NCI-H187 treated with DMSO at 0.1 percent for 48 hours (cell line): ENCODE measurements around the gene SLC12A6.
"Not testable (repeated sequence)": the region's sequence is repeated elsewhere in the genome, so short reads cannot be mapped to it uniquely, and the experiment has no call there.

Experiments
- DNase-seq: peaks from one replicate; lab custom pipeline; 2025; lab: John Stamatoyannopoulos, UW

The SLC12A6 gene

DNA sequence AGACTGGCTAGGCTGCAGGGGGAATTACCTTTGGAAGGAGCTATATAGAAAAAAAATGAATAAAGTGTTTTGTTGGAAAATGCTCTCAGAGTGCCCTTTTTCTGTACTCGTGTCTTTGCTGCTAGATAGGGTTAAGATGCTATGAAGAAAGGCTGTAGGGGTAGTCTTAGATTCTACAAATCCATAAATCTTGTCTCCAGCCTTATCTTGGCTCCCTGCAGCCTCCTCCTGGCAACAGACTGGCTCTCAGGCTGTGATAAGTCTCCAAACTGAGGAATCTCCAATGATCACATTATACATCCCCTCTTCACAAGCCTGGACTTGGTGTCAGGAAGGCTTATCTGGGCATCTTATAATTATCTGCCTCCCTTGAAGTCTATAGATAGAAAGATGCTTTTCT lies 20.1 kb upstream of the SLC12A6 start:
- DNase-seq, result no peak

DNA sequence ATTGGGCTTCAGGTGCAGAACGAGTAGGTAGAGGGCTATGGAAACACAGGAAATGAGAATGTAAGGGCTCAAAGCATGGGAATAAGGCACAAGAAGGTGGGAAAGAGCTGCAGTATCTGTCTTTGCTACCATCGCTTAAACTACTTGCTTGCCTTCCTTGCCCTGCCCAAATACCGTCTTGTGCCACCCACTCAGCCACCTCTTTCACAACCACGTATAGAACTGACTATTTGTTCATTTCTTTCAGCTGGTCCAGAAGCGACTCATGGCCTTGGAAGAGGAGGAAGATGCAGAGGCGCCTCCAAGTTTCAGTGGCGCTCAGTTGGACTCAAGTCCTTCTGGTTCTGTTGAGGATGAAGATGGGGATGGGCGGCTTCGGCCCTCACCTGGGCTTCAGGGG lies 17.7 kb upstream of the SLC12A6 start:
- DNase-seq, result no peak

DNA sequence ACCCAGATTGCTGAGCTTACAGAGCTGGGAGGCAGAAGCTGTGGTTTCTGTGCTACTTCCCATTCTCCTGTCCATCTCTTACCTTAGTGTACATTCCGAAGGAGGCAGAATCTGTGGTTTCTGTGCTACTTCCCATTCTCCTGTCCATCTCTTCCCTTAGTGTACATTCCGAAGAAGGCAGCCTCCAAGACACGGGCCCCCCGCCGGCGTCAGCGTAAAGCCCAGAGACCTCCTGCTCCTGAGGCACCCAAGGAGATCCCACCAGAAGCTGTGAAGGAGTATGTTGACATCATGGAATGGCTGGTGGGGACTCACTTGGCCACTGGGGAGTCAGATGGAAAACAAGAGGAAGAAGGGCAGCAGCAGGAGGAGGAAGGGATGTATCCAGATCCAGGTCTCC lies 16.7 kb upstream of the SLC12A6 start:
- no peak for DNase-seq

DNA sequence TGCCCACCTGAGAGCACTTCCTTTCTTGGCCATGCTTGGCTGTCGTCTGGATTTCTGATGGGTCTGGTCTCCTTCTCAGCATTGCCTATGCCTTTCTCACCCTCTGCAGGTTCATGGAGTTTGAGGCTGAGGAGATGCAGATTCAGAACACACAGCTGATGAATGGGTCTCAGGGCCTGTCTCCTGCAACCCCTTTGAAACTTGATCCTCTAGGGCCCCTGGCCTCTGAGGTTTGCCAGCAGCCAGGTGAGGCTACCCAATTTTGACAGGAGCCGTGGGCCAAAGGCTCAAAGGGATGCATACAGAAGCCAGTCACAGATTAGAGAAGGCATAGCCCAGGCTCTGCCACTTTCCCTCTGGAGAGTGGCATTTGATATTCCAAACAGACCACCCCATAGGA lies 16.0 kb upstream of the SLC12A6 start:
- no peak for DNase-seq

DNA sequence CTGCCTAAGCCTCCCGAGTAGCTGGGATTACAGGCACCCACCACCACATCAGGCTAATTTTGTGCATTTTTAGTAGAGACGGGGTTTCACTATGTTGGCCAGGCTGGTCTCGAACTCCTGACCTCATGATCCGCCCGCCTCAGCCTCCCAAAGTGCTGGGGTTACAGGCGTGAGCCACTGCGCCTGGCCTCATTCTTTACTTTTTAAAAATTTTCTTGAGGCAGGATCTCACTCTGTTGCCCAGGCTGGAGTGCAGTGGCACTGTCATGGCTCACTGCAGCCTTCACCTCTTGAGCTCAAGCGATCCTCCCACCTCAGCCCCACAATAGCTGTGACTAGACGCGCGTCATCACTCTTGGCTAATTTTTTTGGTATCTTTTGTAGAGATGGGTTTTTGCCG lies 15.4 kb upstream of the SLC12A6 start:
- DNase-seq, result not testable (repeated sequence)

DNA sequence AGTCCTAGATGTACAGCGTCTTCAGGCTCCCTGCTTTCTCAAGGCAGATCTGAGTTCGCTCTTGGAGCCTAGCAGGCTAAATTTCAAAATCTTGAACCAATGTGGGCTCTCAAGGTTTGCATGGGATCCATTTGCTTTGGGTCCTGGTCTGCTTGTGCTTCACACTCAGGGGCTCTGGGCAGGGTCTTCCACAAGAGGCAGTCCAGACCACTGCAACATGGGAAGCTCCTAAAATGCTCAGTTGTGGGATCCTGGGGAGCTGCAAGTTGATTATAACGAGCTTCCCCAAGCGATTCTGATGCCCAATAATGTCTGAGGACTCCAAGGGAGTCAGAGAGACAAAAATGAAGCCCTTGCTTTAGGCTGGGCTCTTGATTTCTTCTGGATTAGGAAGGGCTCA lies 12.2 kb upstream of the SLC12A6 start:
- no peak for DNase-seq

DNA sequence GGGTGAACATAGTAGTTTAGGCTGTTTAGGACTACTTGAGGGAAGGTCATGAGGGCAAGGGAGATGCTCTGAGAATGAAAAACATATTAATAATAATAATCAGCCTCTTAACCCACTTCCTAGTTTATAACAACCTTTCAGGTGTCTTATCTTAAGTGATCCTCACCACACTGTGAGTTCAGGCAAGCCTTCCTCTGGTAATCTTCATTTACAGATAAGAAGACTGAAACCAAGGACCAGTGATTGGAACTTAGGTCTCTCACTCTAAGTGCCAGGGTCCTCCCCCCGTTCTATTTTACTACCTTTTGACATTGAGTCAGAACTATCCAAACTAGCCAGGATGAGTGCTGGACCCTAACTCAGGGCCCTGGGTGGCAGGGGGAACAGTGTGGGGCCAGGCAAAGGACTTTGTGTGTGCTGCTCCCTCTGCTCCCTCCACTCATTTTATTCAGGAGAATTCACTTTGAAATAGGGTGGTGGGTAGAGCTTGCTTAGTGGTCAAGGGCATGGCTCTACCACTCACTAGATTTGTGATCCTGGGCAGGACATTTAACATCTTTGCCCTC lies 11.2 kb upstream of the SLC12A6 start:
- DNase-seq, result no peak

DNA sequence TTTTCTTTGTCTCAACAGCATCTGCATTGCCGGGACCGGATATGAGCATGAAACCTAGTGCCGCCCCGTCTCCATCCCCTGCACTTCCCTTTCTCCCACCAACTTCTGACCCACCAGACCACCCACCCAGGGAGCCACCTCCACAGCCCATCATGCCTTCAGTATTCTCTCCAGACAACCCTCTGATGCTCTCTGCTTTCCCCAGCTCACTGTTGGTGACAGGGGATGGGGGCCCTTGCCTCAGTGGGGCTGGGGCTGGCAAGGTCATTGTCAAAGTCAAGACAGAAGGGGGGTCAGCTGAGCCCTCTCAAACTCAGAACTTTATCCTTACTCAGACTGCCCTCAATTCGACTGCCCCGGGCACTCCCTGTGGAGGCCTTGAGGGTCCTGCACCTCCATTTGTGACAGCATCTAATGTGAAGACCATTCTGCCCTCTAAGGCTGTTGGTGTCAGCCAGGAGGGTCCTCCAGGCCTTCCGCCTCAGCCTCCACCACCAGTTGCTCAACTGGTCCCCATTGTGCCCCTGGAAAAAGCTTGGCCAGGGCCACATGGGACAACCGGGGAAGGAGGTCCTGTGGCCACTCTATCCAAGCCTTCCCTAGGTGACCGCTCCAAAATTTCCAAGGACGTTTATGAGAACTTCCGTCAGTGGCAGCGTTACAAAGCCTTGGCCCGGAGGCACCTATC lies 10.5 kb upstream of the SLC12A6 start:
- no peak for DNase-seq

DNA sequence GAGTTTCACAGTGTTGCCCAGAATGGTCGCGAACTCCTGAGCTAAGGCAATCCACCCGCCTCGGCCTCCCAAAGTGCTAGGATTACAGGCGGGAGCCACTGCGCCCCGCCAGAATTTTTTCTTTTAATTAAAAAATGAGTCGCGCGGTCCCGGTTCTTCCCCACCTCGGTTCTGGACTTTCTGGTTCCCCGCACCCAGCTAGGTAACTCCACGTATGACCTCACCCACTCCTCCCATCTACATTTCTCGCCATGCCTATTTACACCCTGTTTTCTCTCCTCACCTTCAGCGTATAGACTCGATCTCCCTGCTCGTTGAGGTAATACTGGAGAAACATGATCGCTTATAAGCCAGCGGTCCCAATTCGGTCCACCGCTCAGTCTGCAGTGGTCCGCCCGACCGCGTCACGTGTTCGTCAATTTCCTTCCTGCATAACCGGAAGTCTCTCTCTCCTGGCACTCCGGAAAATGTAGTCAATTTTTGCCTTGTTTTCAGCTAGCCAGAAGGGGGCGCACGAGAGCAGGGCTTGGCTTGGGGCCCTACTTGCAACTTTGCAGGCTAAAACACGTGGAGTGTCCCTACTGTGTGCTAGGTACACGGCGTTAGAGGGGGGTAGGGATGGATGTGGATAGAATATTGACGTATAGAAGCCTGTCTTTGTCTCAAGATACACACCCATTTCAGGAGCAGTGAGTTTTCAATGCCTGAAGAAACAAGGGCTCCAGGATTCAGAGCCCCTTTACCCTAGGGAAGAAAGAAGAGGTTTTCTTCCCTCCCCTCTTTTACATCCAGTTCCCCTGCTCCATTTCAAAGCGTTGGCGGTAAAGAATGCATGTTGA lies 5.4 kb upstream of the SLC12A6 start, which contains the start of the genes NOP10 and NUTM1:
NOP10 (minus strand) TSS at position 400 of the 839 bp plus-strand sequence; CDS start at position 337, 63 bp downstream.
NUTM1 (plus strand) TSS at position 579 of the 839 bp plus-strand sequence. CDS start 382 bp downstream, outside the sequence.
- DNase-seq, result peak; percentile 25

DNA sequence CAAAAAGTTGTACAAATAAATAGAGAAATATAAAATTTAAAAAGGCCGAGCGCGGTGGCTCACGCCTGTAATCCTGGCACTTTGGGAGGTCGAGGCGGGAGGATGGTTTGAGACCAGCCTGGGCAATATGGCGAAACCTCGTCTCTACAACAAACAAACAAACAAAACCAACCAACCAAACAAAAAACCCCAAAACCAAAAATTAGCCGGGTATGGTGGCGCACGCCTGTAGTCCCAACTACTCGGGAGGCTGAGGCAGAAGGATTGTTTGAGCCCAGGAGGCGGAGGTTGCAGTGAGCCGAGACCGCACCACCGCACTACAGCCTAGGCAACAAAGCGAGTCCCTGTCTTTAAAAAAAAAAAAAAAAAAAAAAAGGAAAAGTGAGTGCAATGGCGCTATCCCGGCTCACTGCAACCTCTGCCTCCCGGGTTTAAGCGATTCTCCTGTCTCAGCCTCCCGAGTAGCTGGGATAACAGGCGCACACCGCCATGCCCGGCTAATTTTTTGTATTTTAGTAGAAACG lies 4.7 kb upstream of the SLC12A6 start:
- not testable (repeated sequence) for DNase-seq

DNA sequence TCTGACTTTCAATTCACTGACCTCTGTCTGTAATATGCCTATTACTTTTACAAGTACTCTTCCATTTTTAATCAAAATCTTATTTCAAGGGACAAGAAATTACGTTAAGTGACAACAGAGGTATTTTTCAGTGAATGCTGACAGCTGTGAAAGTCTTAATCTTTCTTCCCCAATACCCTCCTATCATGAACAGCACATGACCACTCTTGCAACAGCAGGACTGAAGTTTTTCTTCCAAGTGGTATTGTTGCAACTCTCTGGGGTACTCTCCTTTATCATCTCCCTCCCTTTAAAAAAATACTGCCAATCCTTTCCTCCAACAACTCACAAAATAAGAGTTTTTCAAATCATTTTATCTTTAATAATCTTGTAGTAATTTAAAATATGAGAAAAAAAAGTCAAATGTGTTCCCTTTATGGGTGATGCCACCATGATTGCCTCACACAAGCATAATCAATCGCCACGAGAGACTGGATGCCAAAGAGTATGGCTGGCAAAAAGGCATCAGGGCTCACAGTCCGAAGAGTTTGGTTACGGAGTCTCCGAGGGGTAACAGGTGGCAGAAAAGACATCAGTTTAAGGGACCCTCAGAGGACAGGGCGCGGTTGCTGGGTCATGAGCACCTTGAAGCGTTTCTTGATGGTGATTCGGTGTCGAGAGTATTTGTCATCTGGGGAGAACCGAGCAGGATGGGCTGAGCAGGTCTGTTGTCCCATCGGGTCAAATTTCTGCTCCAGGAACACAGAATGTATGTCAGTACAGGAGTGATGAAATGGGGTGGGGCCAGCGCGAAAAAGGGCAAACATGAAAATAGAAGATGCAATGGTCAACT lies 4.0 kb upstream of the SLC12A6 start:
- DNase-seq, result no peak

DNA sequence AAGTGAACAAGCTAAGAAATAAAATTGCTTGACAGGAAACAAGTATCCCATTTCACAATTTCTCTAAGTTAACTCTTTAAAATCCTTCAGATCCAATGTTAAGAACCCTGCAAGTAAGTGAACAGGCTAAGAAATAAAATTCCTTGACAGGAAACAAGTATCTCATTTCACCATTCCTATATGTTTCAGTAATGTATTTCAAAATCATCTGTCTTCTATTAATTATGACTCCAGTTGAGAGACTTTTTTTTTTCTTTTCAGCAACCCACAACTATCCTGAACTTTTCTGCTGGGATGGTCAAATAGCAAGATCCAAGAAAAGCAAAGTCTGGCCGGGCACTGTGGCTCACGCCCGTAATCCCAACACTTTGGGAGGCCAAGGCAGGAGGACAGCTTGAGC lies 2.4 kb upstream of the SLC12A6 start:
- DNase-seq, result no peak

DNA sequence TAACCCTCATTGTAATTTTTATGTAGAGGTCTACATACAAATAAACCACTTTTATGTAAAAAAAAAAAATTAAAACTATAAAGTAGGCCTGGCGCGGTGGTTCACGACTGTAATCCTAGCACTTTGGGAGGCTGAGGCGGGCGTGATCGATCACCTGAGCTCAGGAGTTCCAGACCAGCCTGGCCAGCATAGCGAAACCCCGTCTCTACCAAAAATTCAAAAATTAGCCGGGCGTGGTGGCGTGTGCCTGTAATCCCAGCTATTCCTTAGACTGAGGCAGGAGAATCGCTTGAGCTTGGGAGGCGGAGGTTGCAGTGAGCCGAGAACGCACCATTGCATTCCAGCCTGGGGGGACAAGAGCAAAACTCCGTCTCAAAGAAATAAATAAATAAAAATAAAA lies 766 bp upstream of the SLC12A6 start:
- DNase-seq, result no peak

DNA sequence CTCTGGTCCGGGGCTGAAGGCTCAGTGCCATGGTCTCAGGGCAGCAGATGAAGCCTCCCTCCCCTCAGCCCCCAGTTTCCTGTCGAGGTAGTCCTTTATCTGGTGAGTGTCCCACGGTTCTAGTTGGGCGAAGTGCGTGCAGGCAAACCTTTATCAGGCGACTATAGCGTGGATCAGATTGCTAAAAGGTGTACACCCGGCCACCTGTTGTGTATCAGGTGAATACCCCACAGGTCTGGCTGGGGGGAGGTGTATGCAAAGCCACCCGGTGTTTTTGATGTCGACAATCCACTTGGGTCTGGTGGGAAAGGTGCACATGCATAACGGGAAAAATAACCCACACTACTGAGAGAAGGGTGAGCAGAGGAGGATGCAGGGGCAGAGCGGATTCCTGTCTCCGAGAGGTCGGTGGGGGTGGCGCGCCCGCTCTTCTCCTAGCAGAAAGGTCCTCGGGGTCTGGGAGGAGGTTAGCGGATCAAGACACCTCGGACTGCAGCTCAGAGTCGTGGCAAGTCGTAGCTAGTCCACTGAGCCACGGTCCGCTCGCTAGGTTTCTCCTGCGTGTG lies 507 bp downstream of the SLC12A6 start:
- no peak for DNase-seq

DNA sequence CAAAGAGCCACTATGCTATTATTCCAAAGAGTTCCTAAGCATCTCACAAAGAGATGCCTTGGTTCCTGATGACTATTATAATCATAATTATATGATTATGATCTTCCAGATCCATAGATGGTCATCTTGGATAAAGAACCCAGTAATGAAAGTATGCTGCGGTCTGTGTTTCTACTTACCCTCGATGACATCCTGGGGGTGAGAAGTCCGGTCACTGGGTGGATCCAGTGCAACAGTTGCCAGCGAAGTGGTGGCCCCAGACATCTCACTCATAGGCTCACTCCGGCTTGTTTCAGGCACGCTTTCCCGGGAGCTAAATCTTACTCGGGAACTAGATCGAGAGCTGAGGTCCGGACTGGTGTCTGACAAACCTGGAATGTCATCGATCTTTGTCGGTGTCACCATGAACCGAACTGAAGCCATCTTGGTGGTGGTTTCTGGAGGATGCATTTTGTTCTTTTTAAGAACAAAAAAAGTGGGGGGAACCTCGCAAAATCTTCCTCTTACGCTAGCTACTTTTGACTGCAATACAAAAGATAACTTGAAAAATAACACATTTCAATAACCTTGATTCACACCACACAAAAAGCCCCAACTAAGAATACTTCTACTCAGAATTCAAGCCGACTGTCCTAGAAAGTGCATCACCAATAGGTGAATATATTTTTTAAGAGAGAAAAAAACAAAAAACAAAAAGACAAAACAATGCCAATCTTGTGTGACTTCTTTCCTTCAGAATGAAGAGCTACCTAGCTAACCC lies 1.2 kb downstream of the SLC12A6 start:
- DNase-seq, result no peak

DNA sequence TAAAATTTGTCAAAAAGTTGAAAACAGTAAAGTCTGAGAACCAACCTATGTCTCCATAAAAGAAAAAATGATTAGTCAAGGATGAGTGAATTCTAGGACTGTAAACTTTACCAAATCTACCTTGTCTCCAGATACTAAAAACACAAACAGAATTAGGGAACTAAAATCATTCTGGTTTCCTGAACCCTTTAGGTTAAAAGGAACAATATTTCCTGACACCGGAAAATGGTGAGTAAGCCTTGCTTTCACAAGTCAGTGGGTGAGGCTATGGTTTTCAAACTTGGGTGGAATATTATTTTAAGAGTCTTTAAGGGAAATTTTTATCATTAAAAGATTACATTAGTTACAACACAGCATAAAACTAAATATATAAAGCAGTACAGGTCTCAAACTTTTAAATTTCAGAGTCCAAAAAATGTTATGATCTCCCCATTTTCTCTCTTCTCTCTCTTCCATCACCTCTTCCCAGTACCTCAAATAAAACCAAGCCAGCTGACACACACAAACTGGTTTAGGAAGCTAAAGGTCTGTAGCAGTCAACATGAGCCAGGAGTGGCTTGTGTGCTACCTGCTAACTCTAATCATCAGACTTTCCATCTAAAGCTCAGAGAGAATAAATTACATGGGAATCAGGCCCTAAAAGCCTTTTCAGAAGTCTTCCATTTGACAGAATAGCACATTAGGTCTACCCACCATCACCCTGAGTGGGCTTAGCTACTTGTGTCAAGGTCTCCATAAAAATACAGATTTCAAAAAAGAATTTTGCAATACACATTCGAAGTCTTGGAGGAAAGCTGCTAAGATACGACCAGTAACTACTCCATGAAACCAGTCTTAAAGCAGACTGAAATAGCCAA lies 2.2 kb downstream of the SLC12A6 start:
- DNase-seq, result no peak

DNA sequence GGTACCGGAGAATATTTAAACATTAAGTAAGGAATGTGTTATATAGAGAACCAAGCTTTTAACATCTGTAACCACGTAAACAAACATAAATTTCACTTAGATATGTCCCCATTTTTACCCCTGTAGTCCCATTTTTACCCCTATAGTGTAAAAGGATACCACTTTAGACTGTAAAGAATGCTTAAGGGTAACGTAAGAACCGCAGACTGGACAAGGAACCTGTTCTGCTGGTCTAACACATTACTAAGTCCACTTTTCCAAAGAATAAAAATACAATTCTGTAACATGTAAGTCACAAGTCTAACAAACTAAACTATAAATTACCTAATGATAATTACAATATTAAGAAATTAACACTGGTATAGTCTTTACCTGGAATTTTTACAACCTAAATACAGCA lies 2.9 kb downstream of the SLC12A6 start:
- no peak for DNase-seq

DNA sequence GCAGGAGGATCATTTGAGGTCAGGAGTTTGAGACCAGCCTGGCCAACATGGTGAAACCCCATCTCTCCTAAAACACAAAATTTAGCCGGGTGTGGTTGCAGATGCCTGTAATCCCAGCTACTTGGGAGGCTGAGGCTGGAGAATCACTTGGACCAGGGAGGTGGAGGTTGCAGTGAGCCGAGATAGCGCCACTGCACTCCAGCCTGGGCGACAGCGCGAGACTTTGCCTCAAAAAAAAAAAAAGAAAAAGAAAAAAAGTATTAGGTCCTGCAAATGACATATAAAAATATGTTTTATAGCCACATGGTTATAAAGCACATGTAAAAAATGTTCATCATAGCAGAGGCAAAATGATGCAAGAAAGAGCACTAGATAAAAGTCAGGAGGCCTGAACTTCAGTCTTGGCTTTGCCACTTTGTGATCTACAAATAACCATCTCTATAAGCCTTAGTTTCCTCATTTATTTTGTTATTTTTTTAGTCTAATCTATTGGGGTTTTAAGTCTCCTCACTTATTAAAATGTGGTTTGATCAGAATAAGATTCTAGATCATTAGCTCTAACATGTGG lies 4.9 kb downstream of the SLC12A6 start:
- DNase-seq, result no peak

DNA sequence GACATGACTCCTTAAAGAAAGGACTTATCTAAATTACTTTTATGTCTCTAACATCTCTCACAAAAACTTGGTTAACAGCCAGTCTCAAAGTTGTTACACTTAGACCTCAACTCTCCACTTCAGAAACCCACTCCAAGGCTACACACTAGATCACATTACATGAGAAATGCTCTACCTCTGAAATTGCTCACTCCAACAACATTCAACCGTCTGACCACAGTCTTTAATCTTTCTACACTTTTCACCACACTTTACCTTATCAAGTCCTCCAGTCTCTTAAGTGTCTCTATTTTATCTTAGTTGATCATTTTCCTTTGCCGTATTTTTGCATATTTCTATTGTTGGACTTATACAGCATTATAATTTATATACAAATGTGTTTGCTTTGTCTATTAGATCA lies 5.8 kb downstream of the SLC12A6 start:
- no peak for DNase-seq
